GM12878 (cell line): ENCODE measurements around the gene SLC22A31.

Source experiments
- BACH1 ChIP-seq: fragments of 450-650 bp; IDR thresholded peaks from 2 replicates; pipeline ENCODE4 v1.6.1; 2017; ENCODE audit warnings: mild to moderate bottlenecking, borderline replicate concordance
- CTCF ChIP-seq, 3 experiments: IDR thresholded peaks in 2 of 3; conservative IDR thresholded peaks in 1 of 3; 2 replicates each; pipeline ENCODE4 v1.5.1; 2011; ENCODE audit warnings: low read depth in 3 of 3, low read length in 3 of 3, mild to moderate bottlenecking in 3 of 3, control low read depth in 2 of 3, moderate library complexity in 2 of 3, inconsistent platforms in 1 of 3, mixed read lengths in 1 of 3; ENCODE audit not compliant: control insufficient read depth in 2 of 3, insufficient read depth in 1 of 3; ENCODE audit errors: extremely low read depth in 1 of 3
- HDAC2 ChIP-seq: fragments of 200-600 bp; sonication (generic); IDR thresholded peaks from 2 replicates; pipeline ENCODE4 v1.6.1; 2017
- POLR2AphosphoS5 ChIP-seq: IDR thresholded peaks from 2 replicates; pipeline ENCODE4 v1.6.1; 2011; ENCODE audit warnings: mild to moderate bottlenecking, low read length, inconsistent platforms

GRCh38 chr16:89178453-89179147, 21.7 kb downstream of the SLC22A31 start:
- TF ChIP-seq BACH1 (no peak), CTCF (IDR thresholded peaks at IDR 0.05 in 2 of 3, conservative IDR thresholded peaks at IDR 0.05 in 1 of 3; ENCODE audit: control insufficient read depth in 2 of 3, extremely low read depth in 1 of 3, insufficient read depth in 1 of 3, low read depth in 3 of 3, low read length in 3 of 3) (no peak), POLR2AphosphoS5 (no peak), HDAC2 (no peak)
